ENCODE results near the gene MAPKBP1.

DNA sequence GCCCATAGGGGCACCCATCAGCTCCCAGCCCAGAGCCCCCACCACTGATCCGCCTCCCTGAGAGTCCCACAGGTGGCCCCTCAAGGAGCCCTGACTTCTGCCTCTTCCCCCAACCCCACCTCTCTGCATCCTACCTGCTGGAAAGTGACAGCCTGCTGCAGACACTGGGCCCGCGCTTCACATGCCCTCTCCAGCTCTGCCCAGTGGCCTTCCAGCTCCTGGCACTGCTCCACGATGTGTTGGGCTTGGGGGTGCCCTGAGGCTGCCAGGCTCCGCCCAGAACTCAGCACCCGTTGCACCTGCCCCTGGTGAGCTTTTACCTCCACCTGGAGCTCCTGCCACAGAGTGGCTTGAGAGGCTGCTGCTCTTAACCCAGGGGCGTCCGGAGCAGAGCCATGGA, 99.4 kb downstream of the MAPKBP1 start:
- no peak for TF ChIP-seq POLR2A (IDR thresholded peaks at IDR 0.05)
- no peak for TF ChIP-seq CTCF (IDR thresholded peaks at IDR 0.05)
- no peak for TF ChIP-seq EP300 (IDR thresholded peaks at IDR 0.05)
